Caki2 (cell line): ENCODE data around the gene PAPOLA. TPM values are rescaled to one million over a fixed set of nuclear protein-coding genes. Genes with fewer than 3 reads are reported as not detected.

Experiments
- DNase-seq: peaks from one replicate; pipeline ENCODE4 v3.0.0-alpha.2; 2015; ENCODE audit warnings: low read depth
- in situ Hi-C: cut with HindIII; loops from 2 replicates; pipeline ENCODE4 v1.10.0; 2016; ENCODE audit warnings: low sequenced_read_pairs, low pct_unique_long_range_greater_than_20kb, mixed read lengths
- total RNA-seq: library from RNA; depleted of rRNA; stranded (reverse); fragments of >200 nt; shearing (Covaris generic); gene quantifications from 2 replicates; pipeline ENCODE4 v1.2.3, GENCODE V29; 2014; ENCODE audit warnings: low replicate concordance

PAPOLA gene
- total RNA-seq, 1 experiment from 2014 or later = 79.4 TPM

- in situ Hi-C loops = no loop called here
- DNase-seq = no peak
Measured at GRCh38 chr14:96580566-96580965, 78.4 kb downstream of the PAPOLA start.

- in situ Hi-C loops = no loop called here
- no peak for DNase-seq
Measured at GRCh38 chr14:96581026-96581425, 78.8 kb downstream of the PAPOLA start.

GRCh38 chr14:96581902-96582301, 79.7 kb downstream of the PAPOLA start:
- in situ Hi-C loops = no loop called here
- DNase-seq = no peak

DNA sequence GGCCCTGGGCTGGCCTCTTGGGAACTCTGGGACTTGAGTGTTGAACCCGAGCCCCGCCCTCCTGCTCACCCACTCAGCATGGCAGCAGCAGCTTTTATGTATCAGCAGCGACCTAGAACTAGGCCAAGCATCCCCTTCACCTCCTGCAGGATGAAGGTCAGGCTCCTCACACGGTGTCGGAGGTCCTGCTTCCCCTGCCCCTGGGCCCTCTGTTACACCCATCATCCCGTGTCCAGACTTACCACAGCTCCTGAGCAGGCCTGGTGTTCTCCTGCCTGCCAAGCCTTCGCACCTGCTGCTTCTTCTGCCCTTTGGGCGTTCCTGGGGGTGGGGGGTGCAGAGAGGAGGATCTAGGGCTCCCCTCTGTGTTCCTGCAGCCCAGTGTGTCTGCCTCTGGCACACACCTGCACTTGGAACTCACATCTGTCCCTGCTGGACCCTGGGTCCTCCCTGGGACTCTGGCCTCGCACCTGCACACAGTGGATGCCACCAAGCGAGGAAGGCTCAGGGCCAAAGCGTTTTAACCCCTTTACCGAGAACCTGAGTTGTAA, 80.3 kb downstream of the PAPOLA start:
- no peak for DNase-seq
- in situ Hi-C loops = no loop called here

- in situ Hi-C loops = no loop called here
Measured at GRCh38 chr14:96582995-96583394, 80.8 kb downstream of the PAPOLA start.

GRCh38 chr14:96583569-96584041, 81.4 kb downstream of the PAPOLA start:
- DNase-seq = no peak
- in situ Hi-C loops = no loop called here

More at GRCh38 chr14:96582995-96583394, 80.8 kb downstream of the PAPOLA start:
- DNase-seq = no peak

- DNase-seq = no peak
- in situ Hi-C loops = no loop called here
Measured at GRCh38 chr14:96584199-96584906, 82.2 kb downstream of the PAPOLA start.

DNA sequence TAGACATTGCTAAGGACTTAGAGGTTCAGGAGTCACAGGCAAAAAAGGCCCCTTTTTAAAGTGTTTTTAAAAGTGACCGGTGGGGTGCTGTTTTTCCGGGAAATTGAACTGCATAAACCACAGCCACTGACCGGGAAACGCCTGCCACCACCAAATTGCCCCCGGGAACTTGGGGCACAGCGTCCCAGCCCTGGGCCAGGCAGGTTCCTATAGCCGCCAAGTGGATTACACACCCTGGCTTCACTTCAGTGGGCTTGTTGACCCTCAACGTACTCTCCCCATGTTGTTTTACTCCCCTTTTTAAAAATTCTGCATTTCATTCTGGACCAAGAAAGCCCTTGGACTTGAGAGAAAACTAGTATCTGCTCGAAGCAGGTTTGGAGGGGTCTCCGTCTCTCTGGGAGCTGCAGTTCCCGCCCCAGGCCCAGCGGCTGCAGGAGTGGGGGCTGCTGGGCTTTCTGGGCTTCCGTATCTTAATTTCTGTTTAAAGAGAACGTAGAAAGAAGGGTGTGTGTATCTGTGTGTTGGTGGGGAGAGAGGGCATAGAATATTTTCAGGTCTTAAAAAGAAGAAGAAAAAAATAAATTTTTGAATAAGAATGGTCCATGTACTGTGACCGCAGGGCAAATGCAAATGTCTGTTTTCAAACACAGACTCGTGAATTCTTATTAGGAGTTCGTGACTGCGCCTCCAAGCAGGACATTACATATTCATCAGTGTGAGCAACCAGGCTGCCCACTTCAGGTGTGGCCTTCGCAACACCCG, 82.9 kb downstream of the PAPOLA start:
- in situ Hi-C loops = no loop called here
- DNase-seq = no peak

DNA sequence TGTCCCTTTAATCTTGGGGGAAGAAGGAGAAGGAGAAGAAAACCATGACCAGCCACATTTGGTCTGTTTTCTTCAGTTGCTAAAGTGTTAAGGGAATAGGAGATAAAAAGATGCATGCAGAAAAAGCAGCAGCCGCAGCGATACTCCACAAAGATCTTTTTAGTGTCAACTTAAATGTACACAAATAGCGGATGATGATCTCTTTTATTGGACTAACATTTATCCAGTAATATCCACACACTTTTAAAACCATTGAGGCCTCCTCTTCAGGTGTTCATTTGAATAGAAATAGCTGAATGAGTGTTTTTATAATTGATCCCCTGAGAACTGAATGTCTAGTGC, 83.5 kb downstream of the PAPOLA start:
- no peak for DNase-seq
- in situ Hi-C loops = no loop called here

- in situ Hi-C loops = no loop called here
- DNase-seq = no peak
Measured at GRCh38 chr14:96586056-96586455, 83.9 kb downstream of the PAPOLA start.

DNA sequence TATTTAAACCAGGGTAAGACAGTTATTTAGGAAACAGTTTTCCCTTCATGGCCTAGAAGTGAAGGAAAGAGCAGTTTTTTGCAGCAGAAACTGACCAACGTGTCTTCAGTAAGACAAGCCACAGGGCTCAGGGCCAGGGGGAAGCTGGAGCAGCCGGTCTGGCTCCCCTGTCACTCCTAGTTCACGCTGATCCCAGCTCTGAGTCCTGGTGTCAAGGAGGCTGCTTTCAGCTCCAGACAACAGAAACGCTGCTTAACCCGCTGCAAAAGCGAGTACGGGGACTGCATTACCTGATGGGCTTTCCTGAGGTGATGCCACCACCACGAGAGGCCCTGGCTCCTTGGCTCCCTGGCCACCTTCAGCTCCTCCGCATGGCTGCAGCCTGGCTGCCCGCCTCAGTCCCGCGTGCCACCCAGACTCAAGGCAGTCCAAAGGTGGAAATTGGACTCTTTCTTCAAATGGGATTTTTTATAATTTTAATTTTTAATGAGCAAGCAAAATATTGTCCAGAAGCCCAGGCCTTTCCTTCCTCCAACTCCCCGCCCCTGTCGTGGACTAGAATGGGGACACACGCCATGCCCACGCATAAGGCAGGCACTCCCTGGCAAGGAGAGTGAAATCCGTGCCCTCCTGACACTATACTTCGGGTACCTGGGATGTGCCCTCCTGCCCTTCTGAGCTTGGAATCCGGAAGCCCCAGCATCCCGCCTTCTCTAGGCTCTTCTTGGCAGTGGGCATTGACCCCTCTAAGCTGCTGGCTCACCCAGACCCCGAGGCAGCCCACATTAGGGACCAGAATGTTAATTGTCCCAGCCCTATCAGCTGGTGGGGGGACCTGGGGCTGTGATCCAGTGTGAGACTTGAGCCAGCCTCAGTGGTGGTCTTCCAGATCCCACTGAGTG, 85.0 kb downstream of the PAPOLA start:
- in situ Hi-C loops = no loop called here
- DNase-seq = no peak

DNA sequence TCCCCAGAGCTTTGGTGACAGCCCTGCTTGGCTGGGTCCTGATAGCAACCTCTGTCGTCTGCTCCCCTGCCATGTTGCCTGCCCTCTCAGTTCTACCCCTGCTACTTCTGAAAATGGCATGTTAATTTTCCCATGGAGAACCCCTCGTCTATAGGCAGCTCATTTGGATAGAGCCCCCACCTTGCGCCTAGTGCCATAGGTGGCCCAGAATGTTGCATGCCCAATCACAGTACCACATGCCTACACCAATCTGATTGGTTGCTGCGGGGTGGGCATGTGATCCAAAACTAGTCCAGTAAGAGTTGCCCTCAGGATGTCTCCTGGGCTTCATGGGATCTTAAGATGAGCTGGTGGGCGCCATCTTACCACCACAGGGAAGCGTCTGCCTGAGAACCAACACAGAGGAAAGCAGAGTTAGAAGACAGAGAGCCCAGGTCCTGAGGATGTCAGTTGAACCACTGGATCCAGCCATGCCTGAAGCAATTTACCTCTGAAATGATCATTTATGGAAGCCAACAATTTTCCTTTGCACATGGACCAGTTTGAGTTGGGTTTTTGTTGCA, 85.7 kb downstream of the PAPOLA start:
- no peak for DNase-seq
- in situ Hi-C loops = no loop called here

GRCh38 chr14:96588410-96589257, 86.5 kb downstream of the PAPOLA start:
- DNase-seq = no peak
- in situ Hi-C loops = no loop called here

GRCh38 chr14:96589577-96589976, 87.4 kb downstream of the PAPOLA start:
- no peak for DNase-seq

GRCh38 chr14:96590190-96590864, 88.1 kb downstream of the PAPOLA start:
- DNase-seq = no peak
- in situ Hi-C loops = no loop called here

More at GRCh38 chr14:96589577-96589976, 87.4 kb downstream of the PAPOLA start:
- in situ Hi-C loops = no loop called here

GRCh38 chr14:96592591-96593386, 90.6 kb downstream of the PAPOLA start:
- DNase-seq = no peak
- in situ Hi-C loops = no loop called here
